ENCODE data around the gene PPARA. TPM values are rescaled to one million over a fixed set of nuclear protein-coding genes. Genes with fewer than 3 reads are reported as not detected.
A peak's percentile ranks its signal among the peaks of the same experiment; 100 is the strongest.

PPARA gene
- total RNA-seq, 1 donor from 2014 or later: 7.5 TPM

- no peak for DNase-seq (ENCODE audit: low read depth, low spot score)
Measured at GRCh38 chr22:46203601-46203980, 53.3 kb downstream of the PPARA start.

GRCh38 chr22:46209262-46209661, 58.9 kb downstream of the PPARA start:
- DNase-seq (ENCODE audit: low read depth, low spot score): no peak

GRCh38 chr22:46212195-46212594, 61.9 kb downstream of the PPARA start:
- no peak for DNase-seq (ENCODE audit: low read depth, low spot score)

- no peak for DNase-seq (ENCODE audit: low read depth, low spot score)
Measured at GRCh38 chr22:46213052-46213451, 62.7 kb downstream of the PPARA start.

GRCh38 chr22:46214149-46214548, 63.8 kb downstream of the PPARA start:
- DNase-seq (ENCODE audit: low read depth, low spot score): no peak

- DNase-seq (ENCODE audit: low read depth, low spot score): no peak
Measured at GRCh38 chr22:46214616-46215015, 64.3 kb downstream of the PPARA start.

GRCh38 chr22:46219636-46220035, 69.3 kb downstream of the PPARA start:
- DNase-seq (ENCODE audit: low read depth, low spot score): no peak

GRCh38 chr22:46220921-46221320, 70.6 kb downstream of the PPARA start:
- DNase-seq (ENCODE audit: low read depth, low spot score): no peak

- no peak for DNase-seq (ENCODE audit: low read depth, low spot score)
Measured at GRCh38 chr22:46224044-46224897, 73.9 kb downstream of the PPARA start.

- DNase-seq (ENCODE audit: low read depth, low spot score): no peak
Measured at GRCh38 chr22:46224898-46225290, 74.6 kb downstream of the PPARA start.

- no peak for DNase-seq (ENCODE audit: low read depth, low spot score)
Measured at GRCh38 chr22:46225631-46226030, 75.3 kb downstream of the PPARA start.

- no peak for DNase-seq (ENCODE audit: low read depth, low spot score)
Measured at GRCh38 chr22:46226577-46226976, 76.3 kb downstream of the PPARA start.

GRCh38 chr22:46229701-46230100, 79.4 kb downstream of the PPARA start:
- DNase-seq (ENCODE audit: low read depth, low spot score): no peak

GRCh38 chr22:46230262-46230901, 80.1 kb downstream of the PPARA start:
- DNase-seq (ENCODE audit: low read depth, low spot score): no peak

- peak; percentile 10 for DNase-seq (ENCODE audit: low read depth, low spot score)
Measured at GRCh38 chr22:46233231-46233630, 82.9 kb downstream of the PPARA start.

- DNase-seq (ENCODE audit: low read depth, low spot score): no peak
Measured at GRCh38 chr22:46234969-46235368, 84.6 kb downstream of the PPARA start.

- no peak for DNase-seq (ENCODE audit: low read depth, low spot score)
Measured at GRCh38 chr22:46237453-46238124, 87.3 kb downstream of the PPARA start.

- no peak for DNase-seq (ENCODE audit: low read depth, low spot score)
Measured at GRCh38 chr22:46238541-46238940, 88.2 kb downstream of the PPARA start.

- no peak for DNase-seq (ENCODE audit: low read depth, low spot score)
Measured at GRCh38 chr22:46239261-46240048, 89.1 kb downstream of the PPARA start.

- no peak for DNase-seq (ENCODE audit: low read depth, low spot score)
Measured at GRCh38 chr22:46240073-46240472, 89.7 kb downstream of the PPARA start.

GRCh38 chr22:46240506-46240905, 90.2 kb downstream of the PPARA start:
- DNase-seq (ENCODE audit: low read depth, low spot score): no peak

- DNase-seq (ENCODE audit: low read depth, low spot score): no peak
Measured at GRCh38 chr22:46240907-46241306, 90.6 kb downstream of the PPARA start.
